Activated T-helper 9 cell treated with anti-CD3 and anti-CD28 coated beads, Interleukin-2, amount 50 U/mL, for 16 hours (primary cell): ENCODE data around the gene RBMY1F.
"Not testable (repeated sequence)": the region's sequence is repeated elsewhere in the genome, so short reads cannot be mapped to it uniquely, and the experiment has no call there.

Source experiments
- DNase-seq: peaks from one replicate; pipeline ENCODE4 v3.0.0-alpha.2; 2020; ENCODE audit warnings: low read depth

Gene RBMY1F

GRCh38 chrY:22182823-22183222, at the start of gene RBMY1F:
Gene RBMY1F, minus strand, starts transcription at chrY:22182923. Its CDS starts 1,954 bp downstream, at chrY:22180969.
- DNase-seq: not testable (repeated sequence)

GRCh38 chrY:22151144-22151543, 31.6 kb downstream of the RBMY1F start:
- not testable (repeated sequence) for DNase-seq

- DNase-seq: not testable (repeated sequence)
These were observed 41.6 kb downstream of the RBMY1F start for GRCh38 chrY:22141011-22141695.

- DNase-seq: not testable (repeated sequence)
These were observed 48.0 kb downstream of the RBMY1F start for GRCh38 chrY:22134719-22135118.

- not testable (repeated sequence) for DNase-seq
These were observed 52.2 kb downstream of the RBMY1F start for GRCh38 chrY:22130494-22130893.
